Femur (tissue), 1 donor: ENCODE data around the gene SMC4.
"Not testable (repeated sequence)": the region's sequence is repeated elsewhere in the genome, so short reads cannot be mapped to it uniquely, and the experiment has no call there.

ENCODE experiments used
- DNase-seq: peaks from one replicate; pipeline ENCODE4 v3.0.0-alpha.2; 2017

Gene SMC4

GRCh38 chr3:160448845-160449635 is 49.6 kb downstream of the SMC4 start:
- no peak for DNase-seq

- DNase-seq = peak; percentile 97
Measured at GRCh38 chr3:160449636-160450598, 50.5 kb downstream of the SMC4 start, which contains the start of gene TRIM59. TRIM59 (minus strand) TSS chr3:160449786; CDS start chr3:160439183, 10,603 bp downstream.

- DNase-seq = no peak
Measured at GRCh38 chr3:160450846-160451245, 51.4 kb downstream of the SMC4 start.

- DNase-seq = no peak
Measured at GRCh38 chr3:160451602-160452001, 52.2 kb downstream of the SMC4 start.

- DNase-seq = not testable (repeated sequence)
Measured at GRCh38 chr3:160452251-160452650, 52.8 kb downstream of the SMC4 start.

GRCh38 chr3:160454995-160455394 is 55.5 kb downstream of the SMC4 start:
- DNase-seq = no peak

- no peak for DNase-seq
Measured at GRCh38 chr3:160455846-160456245, 56.4 kb downstream of the SMC4 start.

GRCh38 chr3:160458151-160458550 is 58.7 kb downstream of the SMC4 start:
- DNase-seq = no peak

GRCh38 chr3:160459450-160459970 is 60.1 kb downstream of the SMC4 start:
- DNase-seq = no peak

- no peak for DNase-seq
Measured at GRCh38 chr3:160460033-160460432, 60.6 kb downstream of the SMC4 start.

- DNase-seq = no peak
Measured at GRCh38 chr3:160464321-160464720, 64.9 kb downstream of the SMC4 start.

GRCh38 chr3:160464971-160465370 is 65.5 kb downstream of the SMC4 start:
- DNase-seq = no peak

GRCh38 chr3:160470181-160470580 is 70.7 kb downstream of the SMC4 start:
- no peak for DNase-seq

- DNase-seq = no peak
Measured at GRCh38 chr3:160471892-160472291, 72.4 kb downstream of the SMC4 start.

GRCh38 chr3:160472344-160472743 is 72.9 kb downstream of the SMC4 start:
- no peak for DNase-seq

GRCh38 chr3:160473221-160473620 is 73.8 kb downstream of the SMC4 start:
- DNase-seq = no peak

GRCh38 chr3:160473978-160474377 is 74.5 kb downstream of the SMC4 start:
- DNase-seq = no peak

GRCh38 chr3:160474416-160474838 is 75.0 kb downstream of the SMC4 start:
- no peak for DNase-seq

- DNase-seq = no peak
Measured at GRCh38 chr3:160475153-160475552, 75.7 kb downstream of the SMC4 start.

GRCh38 chr3:160475884-160476283 is 76.4 kb downstream of the SMC4 start:
- no peak for DNase-seq

- DNase-seq = no peak
Measured at GRCh38 chr3:160477750-160478149, 78.3 kb downstream of the SMC4 start.

- no peak for DNase-seq
Measured at GRCh38 chr3:160478338-160478737, 78.9 kb downstream of the SMC4 start.

- DNase-seq = no peak
Measured at GRCh38 chr3:160479376-160479775, 79.9 kb downstream of the SMC4 start.
